KMS-11 (cell line): ENCODE measurements around the gene EFCAB12.

ENCODE experiments used
- H2AFZ ChIP-seq: fragments of 200-600 bp; sonication (generic); 2 replicates; pipeline ENCODE4 v1.6.1; 2016; ENCODE audit warnings: antibody characterized with exemption, mixed run types, low read depth
- H3K27ac ChIP-seq: fragments of 200-600 bp; sonication (generic); 2 replicates; pipeline ENCODE4 v1.6.1; 2016; ENCODE audit warnings: mild to moderate bottlenecking, mixed run types
- H3K27me3 ChIP-seq: fragments of 200-600 bp; sonication (generic); 2 replicates; pipeline ENCODE4 v1.6.1; 2017; ENCODE audit warnings: mild to moderate bottlenecking, low read depth, mixed run types, moderate library complexity; ENCODE audit not compliant: insufficient read depth
- H3K36me3 ChIP-seq: fragments of 200-600 bp; sonication (generic); 2 replicates; pipeline ENCODE4 v1.6.1; 2017; ENCODE audit warnings: mild to moderate bottlenecking, mixed run types; ENCODE audit not compliant: insufficient read depth
- H3K4me1 ChIP-seq: fragments of 200-600 bp; sonication (generic); 2 replicates; pipeline ENCODE4 v1.6.1; 2016; ENCODE audit warnings: mild to moderate bottlenecking, low read depth, mixed run types; ENCODE audit not compliant: poor library complexity, severe bottlenecking
- H3K4me2 ChIP-seq: fragments of 200-600 bp; sonication (generic); 2 replicates; pipeline ENCODE4 v1.7.0; 2016; ENCODE audit warnings: mild to moderate bottlenecking, mixed run types
- H3K4me3 ChIP-seq: fragments of 200-600 bp; sonication (generic); IDR thresholded peaks from 2 replicates; pipeline ENCODE4 v1.6.1; 2017; ENCODE audit warnings: low read depth, low read length, mixed read lengths; ENCODE audit not compliant: insufficient read depth
- H3K79me2 ChIP-seq: fragments of 200-600 bp; sonication (generic); 2 replicates; pipeline ENCODE4 v1.6.1; 2016; ENCODE audit warnings: low read depth, mixed run types; ENCODE audit not compliant: insufficient read depth
- H3K9ac ChIP-seq: fragments of 200-600 bp; sonication (generic); 2 replicates; pipeline ENCODE4 v1.6.1; 2016; ENCODE audit warnings: mild to moderate bottlenecking, mixed run types
- H4K20me1 ChIP-seq: fragments of 200-600 bp; sonication (generic); 2 replicates; pipeline ENCODE4 v1.6.1; 2016; ENCODE audit warnings: mild to moderate bottlenecking, mixed run types; ENCODE audit not compliant: insufficient read depth
- CTCF ChIP-seq: fragments of 200-600 bp; sonication (generic); conservative IDR thresholded peaks from 2 replicates; pipeline ENCODE4 v1.6.1; 2017; ENCODE audit warnings: low read depth, mild to moderate bottlenecking, antibody characterized with exemption, low read length, moderate library complexity, mixed read lengths

Gene EFCAB12

GRCh38 chr3:129404610-129405009 is 23.8 kb downstream of the EFCAB12 start:
- H4K20me1 ChIP-seq = no peaks in the 10 kb centered on the region
- no peak overlapping the region for H3K4me2 ChIP-seq
- H2AFZ ChIP-seq = no peak overlapping the region
- no peak overlapping the region for H3K27ac ChIP-seq
- no peak overlapping the region for H3K4me3 ChIP-seq
- H3K36me3 ChIP-seq = no peaks in the 10 kb centered on the region
- peaks cover 7% of the 10 kb centered on the region for H3K4me1 ChIP-seq
- no peak for TF ChIP-seq CTCF
- no peaks in the 10 kb centered on the region for H3K79me2 ChIP-seq
- H3K9ac ChIP-seq = no peak overlapping the region
- no peaks in the 10 kb centered on the region for H3K27me3 ChIP-seq

- no peaks in the 10 kb centered on the region for H3K36me3 ChIP-seq
- H3K4me1 ChIP-seq = peaks cover 7% of the 10 kb centered on the region
- no peak overlapping the region for H3K27ac ChIP-seq
- H2AFZ ChIP-seq = no peak overlapping the region
- no peaks in the 10 kb centered on the region for H4K20me1 ChIP-seq
- H3K4me3 ChIP-seq = no peak overlapping the region
- no peaks in the 10 kb centered on the region for H3K27me3 ChIP-seq
- TF ChIP-seq CTCF = no peak
- H3K4me2 ChIP-seq = no peak overlapping the region
- H3K9ac ChIP-seq = no peak overlapping the region
- peaks cover under 1% of the 10 kb centered on the region; the same call in 1 of the 2 replicates for H3K79me2 ChIP-seq
Measured at GRCh38 chr3:129404130-129404529, 24.3 kb downstream of the EFCAB12 start.

- Histone ChIP-seq H2AFZ (no peak overlapping the region), H3K27ac (no peak overlapping the region), H3K36me3 (no peaks in the 10 kb centered on the region), H3K4me1 (peaks cover 10% of the 10 kb centered on the region), H3K27me3 (no peaks in the 10 kb centered on the region), H3K4me2 (no peak overlapping the region), H3K79me2 (peaks cover 8% of the 10 kb centered on the region), H3K4me3 (no peak overlapping the region), H3K9ac (no peak overlapping the region), H4K20me1 (no peaks in the 10 kb centered on the region)
- no peak for TF ChIP-seq CTCF
Measured at GRCh38 chr3:129403450-129403849, 25.0 kb downstream of the EFCAB12 start.

- Histone ChIP-seq H2AFZ (no peak overlapping the region), H3K4me2 (no peak overlapping the region), H4K20me1 (no peaks in the 10 kb centered on the region), H3K79me2 (peaks cover 16% of the 10 kb centered on the region), H3K9ac (no peak overlapping the region), H3K27ac (no peak overlapping the region), H3K4me3 (no peak overlapping the region), H3K27me3 (no peaks in the 10 kb centered on the region), H3K36me3 (no peaks in the 10 kb centered on the region), H3K4me1 (peaks cover 17% of the 10 kb centered on the region)
- no peak for TF ChIP-seq CTCF
Measured at GRCh38 chr3:129402616-129403015, 25.8 kb downstream of the EFCAB12 start.
